Activated T-helper 9 cell treated with anti-CD3 and anti-CD28 coated beads, Interleukin-2, amount 50 U/mL, for 16 hours (primary cell): Measurements from ENCODE around the gene PDCD1LG2.
"Not testable (repeated sequence)": the region's sequence is repeated elsewhere in the genome, so short reads cannot be mapped to it uniquely, and the experiment has no call there.

ENCODE experiments used
- DNase-seq: peaks from one replicate; pipeline ENCODE4 v3.0.0-alpha.2; 2020; ENCODE audit warnings: low read depth

The PDCD1LG2 gene

GRCh38 chr9:5566054-5566618 lies 55.8 kb downstream of the PDCD1LG2 start:
- DNase-seq, result no peak

GRCh38 chr9:5568868-5569267 lies 58.5 kb downstream of the PDCD1LG2 start:
- DNase-seq, result no peak

- no peak for DNase-seq
Observed at GRCh38 chr9:5569409-5569808, 59.1 kb downstream of the PDCD1LG2 start.

- DNase-seq, result no peak
Observed at GRCh38 chr9:5569891-5570290, 59.6 kb downstream of the PDCD1LG2 start.

- no peak for DNase-seq
Observed at GRCh38 chr9:5571629-5572232, 61.4 kb downstream of the PDCD1LG2 start.

- no peak for DNase-seq
Observed at GRCh38 chr9:5574097-5574496, 63.8 kb downstream of the PDCD1LG2 start.

GRCh38 chr9:5575000-5575399 lies 64.7 kb downstream of the PDCD1LG2 start:
- DNase-seq, result no peak

GRCh38 chr9:5577225-5577624 lies 66.9 kb downstream of the PDCD1LG2 start:
- DNase-seq, result no peak

- no peak for DNase-seq
Observed at GRCh38 chr9:5578018-5578697, 67.8 kb downstream of the PDCD1LG2 start.

- DNase-seq, result no peak
Observed at GRCh38 chr9:5578698-5579085, 68.4 kb downstream of the PDCD1LG2 start.

GRCh38 chr9:5579881-5580280 lies 69.5 kb downstream of the PDCD1LG2 start:
- DNase-seq, result no peak

GRCh38 chr9:5580650-5581049 lies 70.3 kb downstream of the PDCD1LG2 start:
- DNase-seq, result no peak

GRCh38 chr9:5581706-5582105 lies 71.4 kb downstream of the PDCD1LG2 start:
- not testable (repeated sequence) for DNase-seq

GRCh38 chr9:5582835-5583195 lies 72.5 kb downstream of the PDCD1LG2 start:
- no peak for DNase-seq

- no peak for DNase-seq
Observed at GRCh38 chr9:5586391-5586802, 76.1 kb downstream of the PDCD1LG2 start.

GRCh38 chr9:5587024-5587423 lies 76.7 kb downstream of the PDCD1LG2 start:
- DNase-seq, result peak; percentile 15

GRCh38 chr9:5592231-5592630 lies 81.9 kb downstream of the PDCD1LG2 start:
- no peak for DNase-seq

GRCh38 chr9:5592904-5593303 lies 82.6 kb downstream of the PDCD1LG2 start:
- DNase-seq, result no peak

GRCh38 chr9:5593904-5594303 lies 83.6 kb downstream of the PDCD1LG2 start:
- no peak for DNase-seq

- DNase-seq, result no peak
Observed at GRCh38 chr9:5596173-5596572, 85.8 kb downstream of the PDCD1LG2 start.

GRCh38 chr9:5608298-5609225 lies 98.2 kb downstream of the PDCD1LG2 start:
- DNase-seq, result no peak

- no peak for DNase-seq
Observed at GRCh38 chr9:5609226-5609596, 98.9 kb downstream of the PDCD1LG2 start.

GRCh38 chr9:5610491-5610890 lies 100.2 kb downstream of the PDCD1LG2 start:
- no peak for DNase-seq
